Measurements from ENCODE around the gene CMTM3.
"Not testable (repeated sequence)": the region's sequence is repeated elsewhere in the genome, so short reads cannot be mapped to it uniquely, and the experiment has no call there.

CMTM3 gene

DNA sequence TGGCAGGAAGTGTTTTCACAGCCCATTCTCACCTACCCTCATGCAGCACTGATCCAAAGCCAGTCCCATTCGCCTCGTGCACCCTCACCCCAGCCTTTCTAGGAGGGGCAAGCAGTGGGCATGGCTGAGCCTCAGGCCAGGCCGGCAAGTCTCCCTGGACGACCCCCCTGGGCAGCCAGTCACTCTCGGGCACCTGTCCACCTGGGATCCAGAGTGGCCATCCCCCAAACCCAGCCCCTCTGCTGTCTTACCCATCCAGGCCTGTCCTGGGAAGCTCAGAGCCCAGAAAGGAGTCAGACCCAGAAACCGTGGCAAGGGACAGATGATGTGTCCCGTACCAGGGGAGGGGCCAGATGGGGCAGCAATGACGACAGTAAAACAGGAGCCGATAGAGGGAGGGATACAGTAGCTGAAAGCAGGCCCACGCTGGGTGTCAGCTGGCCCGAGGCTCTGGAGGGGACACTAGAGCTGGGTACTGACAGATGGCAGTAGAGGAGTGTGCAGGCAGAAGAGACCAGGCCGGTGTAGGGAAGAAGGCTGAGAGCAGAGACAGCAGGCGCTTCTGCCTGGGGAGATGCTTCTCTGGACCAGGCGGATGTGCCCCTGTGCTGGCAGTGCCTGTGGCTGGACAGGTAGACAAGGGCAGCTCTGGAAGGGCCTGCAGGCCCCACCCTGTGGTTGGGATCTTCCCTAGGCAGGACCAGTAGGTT is 5.8 kb downstream of the CMTM3 start:
- no peak for DNase-seq

DNA sequence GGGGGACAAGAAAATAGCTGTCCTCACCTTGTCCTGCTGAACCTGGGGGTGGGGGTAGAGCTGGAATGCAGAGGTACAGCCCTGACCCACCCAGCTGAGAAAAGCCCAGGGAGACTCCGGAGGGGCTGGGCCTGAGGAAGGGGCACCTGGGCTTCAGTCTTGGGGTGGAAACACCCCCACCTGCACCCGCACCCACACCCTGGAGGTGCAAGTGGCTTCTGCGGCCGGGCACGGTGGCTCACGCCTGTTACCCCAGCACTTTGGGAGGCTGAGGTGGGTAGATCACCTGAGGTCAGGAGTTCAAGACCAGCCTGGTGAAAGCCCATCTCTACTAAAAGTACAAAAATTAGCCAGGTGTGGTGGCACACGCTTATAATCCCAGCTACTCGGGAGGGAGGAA is 7.4 kb downstream of the CMTM3 start:
- not testable (repeated sequence) for DNase-seq

DNA sequence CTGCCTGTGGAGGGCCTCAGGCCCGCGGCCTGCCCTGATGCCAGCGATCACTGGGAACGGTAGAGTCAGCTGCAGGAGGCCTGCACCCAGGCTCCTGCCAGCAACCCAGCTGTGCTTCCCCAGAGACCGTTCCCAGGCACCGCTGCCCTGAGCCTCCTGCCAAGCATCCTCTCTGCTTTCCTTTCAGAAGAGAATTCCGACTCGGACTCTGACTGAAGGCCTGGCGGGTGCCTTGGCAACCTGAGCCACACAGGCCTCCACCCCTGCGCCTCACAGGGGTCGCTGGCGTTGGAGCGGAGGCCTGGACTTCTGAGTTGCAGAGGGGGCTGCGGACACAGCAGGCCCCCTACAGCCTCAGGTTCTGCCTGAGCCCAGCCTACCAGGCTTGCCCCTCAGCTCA is 7.9 kb downstream of the CMTM3 start:
- DNase-seq, result no peak

DNA sequence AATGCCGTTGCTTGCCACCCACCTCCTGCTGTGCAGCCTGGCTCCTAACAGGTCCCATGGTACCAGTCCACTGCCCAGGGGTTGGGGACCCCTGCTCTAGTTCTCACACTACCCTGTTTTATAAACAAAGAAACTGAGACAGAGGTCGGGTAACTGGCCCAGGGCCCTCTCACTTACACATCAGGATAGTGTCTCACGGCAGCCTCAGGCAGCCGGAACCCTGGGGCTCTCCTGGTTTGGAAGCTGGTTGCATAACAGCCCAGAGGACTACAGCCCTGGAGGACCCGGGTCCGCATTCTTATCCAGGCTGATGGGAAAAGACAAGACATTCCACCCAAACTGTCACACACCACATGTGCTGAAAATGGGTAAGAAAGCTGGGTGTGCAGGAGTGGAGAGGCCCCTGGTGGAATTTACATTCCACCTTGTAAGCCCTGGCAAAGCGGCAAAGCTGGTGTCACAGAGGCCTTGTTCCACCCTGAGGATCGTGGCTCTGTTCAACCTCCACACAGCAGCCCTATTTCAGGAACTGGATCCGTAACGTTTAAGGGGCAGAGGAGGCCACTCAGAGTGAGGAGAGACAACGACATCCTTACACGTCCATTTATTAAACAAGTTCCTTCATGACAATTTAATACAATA is 9.8 kb downstream of the CMTM3 start:
- DNase-seq, result no peak

DNA sequence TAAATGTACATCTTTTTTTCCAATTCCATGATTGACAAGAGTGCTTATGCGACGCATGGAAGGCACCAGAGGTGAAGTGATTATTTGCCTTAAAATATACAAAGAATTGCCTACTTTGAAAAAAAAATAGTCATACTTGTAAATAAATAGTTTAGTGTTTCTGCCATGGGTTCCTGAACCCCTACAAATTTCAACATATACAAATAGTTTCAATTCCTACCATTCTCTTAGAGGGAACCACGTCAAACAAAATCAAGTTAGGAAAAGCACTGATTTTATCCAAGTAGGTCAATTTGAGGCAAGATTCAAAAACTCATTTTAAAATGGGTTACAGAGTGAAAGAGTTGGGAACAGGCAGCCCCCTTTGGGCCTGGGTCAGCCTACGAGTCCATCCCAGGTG is 11.7 kb downstream of the CMTM3 start:
- no peak for DNase-seq

DNA sequence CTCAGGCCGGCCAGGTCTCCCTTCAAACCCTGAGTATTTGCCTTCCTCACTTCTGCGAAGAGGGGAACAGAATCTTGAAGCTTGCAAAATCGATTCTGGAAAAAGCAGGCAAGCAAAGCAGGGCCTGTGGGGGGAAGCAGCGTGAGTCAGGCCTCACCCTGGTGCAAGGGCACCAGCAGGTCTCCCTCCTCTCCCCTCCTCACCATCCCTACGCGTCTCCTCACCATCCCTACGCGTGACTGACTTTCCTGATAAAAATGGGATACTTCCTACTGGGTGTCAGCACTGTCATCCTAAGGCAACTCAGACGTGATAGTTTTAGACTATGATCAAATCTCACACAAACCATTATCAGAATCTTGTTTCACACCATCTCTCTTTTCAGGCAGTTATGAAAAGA is 12.1 kb downstream of the CMTM3 start:
- DNase-seq, result no peak

DNA sequence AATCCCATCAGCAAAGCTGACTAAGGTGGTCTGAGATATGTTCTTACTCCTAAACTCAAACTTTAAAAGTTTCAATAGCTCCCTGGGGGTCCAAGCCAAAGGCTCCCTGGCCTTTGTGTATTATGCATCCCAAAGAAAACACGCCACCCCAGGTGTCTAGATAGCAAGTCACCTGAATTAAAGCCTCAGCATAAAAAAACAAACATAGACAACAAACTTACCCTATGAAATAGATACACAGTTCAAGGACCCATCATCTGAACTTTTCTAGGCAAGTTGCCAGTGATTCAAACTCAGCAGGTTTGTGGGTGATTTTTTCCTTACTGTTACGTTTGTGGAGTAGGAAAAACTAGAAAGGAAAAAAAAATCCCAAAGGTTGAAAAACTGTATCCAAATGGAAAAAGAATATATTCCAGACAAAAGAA is 12.5 kb downstream of the CMTM3 start:
- no peak for DNase-seq

DNA sequence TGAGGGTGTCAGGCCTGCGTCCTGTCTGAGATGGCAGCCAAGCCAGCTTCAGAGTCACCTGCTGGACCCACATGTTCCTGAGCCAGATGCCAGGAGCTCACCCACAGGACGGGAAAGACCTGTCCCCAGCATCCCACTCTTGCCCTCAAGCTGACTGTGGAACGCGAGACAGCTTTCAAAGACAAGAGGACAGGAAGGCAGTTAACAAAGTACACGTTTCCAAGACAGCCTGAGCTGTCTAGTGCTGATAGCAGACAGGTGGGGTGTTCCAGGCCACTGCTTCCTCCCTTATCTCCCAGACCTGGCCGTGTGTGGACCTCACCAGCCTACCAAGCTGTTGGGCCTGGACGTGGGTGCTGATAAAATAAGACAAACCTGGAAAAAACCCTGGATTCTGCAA is 13.2 kb downstream of the CMTM3 start:
- no peak for DNase-seq

DNA sequence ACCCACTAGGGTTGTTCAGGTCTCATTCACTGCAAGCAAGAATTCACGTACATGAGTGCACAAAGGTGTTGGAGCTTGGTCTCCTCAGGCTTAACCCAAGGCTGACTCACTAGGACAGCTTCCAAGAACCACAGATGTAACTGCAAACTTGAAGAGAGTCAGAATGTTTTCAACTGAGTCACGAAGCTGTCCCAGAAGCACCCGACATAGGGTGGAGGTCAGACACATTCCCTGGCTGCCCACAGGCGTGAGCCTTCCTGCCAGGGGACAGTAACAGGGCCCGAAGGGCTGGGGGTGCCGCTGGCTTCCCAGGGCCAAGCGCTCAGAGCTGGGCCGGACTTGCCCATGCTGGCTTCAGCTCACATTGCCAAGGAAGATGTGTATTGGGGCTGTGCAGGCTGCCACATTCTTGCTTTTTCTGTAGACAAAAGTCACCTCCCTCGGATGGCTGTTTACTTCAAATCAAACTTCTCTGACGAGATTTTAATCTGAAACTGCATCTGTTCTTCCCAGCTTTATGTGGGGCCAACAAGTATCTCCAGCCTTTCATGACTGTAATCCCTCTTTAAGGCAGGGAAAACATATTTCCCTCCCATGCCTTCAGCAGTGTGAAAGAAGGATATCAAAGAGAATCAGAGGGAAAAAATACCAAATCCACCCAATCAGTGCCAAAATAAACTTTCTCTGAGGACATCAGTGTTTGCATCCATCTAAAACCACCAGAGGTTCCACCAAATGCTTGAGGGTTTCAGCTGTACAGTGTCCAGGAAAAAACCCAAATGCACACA is 14.3 kb downstream of the CMTM3 start:
- no peak for DNase-seq

DNA sequence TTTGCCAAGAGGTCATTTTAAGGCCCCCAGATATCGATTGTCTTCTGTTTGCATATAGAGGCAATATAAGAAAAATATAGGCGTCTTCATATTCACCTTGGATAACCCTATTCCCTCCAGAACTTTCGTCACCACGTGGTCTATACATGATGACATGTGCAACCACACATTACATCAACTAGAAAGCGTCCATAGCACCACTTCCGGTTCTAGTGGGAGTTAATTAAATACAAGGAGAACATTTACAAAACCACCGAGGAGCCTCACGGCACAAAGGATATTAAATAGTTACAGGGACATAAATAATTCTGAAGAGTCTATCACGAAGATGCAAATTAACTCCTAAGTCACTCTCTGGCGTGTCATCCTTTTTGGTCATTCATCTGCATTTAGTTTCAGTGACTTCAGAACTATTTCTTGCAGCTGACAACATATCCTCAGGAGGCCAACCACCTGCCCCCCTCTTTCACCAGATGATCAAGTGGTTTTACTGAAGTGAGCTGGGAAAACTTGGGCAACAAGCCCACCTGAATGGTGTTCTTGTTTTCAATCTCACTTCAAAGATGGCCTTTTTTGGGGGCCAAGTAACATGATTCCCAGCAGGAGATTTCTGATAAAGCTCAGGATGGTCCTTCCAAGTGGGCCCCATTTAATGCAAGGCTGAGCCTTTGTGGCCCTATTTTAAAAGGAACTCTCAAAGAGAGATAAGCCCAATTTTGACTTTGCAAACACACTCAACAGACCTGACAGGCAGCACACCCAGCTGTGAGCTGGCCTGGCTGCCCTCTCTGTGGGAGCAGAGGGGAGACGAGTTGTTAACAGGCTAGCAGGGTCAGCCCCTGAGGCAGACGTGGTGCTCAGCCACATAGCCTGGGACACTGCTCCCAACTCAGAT is 15.3 kb downstream of the CMTM3 start:
- DNase-seq, result no peak

DNA sequence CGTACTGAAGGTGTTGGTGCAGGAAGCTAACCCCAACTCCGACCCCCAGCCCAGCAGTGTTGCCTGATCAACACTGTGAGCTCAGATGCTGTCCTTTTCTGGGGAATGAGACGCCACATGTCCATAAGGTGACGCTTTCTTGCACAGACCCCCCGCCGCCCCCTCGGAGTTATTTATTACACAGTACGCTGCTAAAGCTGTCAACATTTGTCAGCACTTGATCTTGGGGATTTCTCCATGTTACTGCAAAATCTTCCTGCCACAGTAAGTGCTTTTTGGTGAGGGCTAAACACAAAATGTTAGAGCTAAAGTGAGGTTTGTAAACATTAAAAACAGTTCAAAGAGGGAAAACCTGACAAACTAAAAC is 15.9 kb downstream of the CMTM3 start:
- no peak for DNase-seq

DNA sequence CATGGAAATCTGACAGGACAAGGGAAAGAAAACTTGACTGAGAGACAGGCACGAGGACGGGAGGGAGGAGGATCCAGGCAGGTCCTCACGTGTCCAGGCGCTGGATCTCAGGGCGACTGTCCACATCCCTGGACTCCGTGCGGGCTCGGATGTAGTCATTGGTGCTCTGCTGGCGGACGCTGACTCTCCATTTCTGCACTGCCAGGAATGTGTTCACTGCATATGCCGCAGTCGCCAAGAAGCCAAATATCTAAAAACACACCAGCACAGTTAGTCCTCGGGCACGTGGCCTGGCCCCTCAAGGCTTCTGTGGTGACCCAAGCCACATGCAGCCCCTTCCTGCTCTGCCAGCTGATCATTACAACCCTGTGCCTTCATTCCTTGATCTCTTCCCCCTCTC is 17.5 kb downstream of the CMTM3 start:
- DNase-seq, result no peak

DNA sequence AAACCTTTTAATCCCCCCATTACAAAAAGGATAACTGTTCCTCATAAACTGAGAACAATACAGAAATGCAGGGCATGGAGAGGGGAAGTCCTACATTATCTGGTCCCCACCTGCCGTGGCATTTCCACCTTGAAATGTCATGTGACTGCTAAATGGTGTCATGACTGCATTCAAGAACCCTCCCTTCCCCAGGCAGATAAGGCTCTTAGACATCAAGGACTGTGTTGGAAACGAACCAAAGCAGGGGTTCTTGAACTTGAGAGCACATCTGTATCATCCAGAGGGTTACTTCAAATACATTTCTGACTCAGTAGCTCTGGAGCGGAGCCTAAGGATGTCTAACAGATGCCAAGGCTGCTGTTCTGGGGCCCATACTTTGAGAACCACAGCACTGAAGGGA is 18.4 kb downstream of the CMTM3 start:
- DNase-seq, result no peak

DNA sequence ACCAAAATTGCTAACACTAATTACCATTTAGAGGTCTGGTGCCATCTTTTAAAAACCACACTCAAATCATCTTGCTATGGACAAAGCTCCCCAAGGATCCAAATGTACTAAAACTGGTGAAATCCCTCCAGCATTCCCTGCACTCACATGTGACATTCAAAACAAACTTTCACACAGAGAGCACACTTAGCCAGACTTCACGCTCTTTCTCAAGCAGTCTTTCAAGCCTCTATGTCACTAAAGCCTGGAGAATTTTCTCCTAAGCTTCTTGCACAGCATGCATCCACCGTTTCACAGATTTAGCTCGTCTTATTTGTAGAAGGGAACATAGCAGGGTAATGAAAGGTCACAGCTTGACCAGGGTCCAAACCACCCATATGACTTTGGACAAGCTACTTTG is 19.3 kb downstream of the CMTM3 start:
- DNase-seq, result no peak

DNA sequence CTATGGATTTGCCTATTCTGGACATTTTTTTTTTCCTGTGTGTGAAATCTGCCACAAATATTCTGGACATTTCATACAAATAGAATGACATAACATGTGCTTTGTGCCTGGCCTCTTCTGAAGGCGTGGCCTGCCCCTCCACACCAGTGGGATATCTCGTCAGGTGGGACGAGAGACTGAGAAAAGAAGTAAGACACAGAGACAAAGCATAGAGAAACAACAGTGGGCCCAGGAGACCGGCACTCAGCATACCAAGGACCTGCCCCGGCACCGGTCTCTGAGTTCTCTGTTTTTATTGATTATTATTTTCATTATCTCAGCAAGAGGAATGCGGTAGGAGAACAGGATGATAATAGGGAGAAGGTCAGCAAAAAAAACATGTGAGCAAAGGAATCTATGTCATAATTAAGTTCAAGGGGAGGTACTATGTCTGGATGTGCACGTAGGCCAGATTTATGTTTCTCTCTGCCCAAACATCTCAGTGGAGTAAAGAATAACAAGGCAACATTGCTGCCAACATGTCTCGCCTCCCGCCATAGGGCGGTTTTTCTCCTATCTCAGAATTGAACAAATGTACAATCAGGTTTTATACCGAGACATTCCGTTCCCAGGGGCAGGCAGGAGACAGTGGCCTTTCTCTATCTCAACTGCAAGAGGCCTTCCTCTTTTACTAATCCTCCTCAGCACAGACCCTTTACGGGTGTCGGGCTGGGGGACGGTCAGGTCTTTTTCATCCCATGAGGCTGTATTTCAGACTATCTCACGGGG is 23.3 kb downstream of the CMTM3 start:
- DNase-seq, result not testable (repeated sequence)

DNA sequence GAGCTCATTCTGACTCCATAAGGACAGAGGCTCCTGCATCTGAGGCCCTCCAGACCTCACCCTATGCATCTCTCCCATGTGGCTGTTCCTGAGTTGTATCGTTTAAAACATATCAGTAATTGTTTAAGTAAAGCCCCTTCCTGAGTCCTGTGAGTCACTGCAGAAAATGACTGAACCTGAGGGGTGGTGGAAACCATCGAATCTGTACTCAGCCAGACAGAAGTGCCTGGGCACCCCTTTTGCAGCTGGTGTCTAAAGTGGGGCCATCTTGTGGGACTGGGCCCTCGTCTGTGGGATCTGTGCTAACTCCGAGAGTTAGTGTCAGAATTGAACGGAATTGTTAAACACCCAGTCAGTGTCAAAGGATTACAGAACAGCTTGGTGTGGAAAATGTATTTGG is 25.4 kb downstream of the CMTM3 start:
- DNase-seq, result no peak

DNA sequence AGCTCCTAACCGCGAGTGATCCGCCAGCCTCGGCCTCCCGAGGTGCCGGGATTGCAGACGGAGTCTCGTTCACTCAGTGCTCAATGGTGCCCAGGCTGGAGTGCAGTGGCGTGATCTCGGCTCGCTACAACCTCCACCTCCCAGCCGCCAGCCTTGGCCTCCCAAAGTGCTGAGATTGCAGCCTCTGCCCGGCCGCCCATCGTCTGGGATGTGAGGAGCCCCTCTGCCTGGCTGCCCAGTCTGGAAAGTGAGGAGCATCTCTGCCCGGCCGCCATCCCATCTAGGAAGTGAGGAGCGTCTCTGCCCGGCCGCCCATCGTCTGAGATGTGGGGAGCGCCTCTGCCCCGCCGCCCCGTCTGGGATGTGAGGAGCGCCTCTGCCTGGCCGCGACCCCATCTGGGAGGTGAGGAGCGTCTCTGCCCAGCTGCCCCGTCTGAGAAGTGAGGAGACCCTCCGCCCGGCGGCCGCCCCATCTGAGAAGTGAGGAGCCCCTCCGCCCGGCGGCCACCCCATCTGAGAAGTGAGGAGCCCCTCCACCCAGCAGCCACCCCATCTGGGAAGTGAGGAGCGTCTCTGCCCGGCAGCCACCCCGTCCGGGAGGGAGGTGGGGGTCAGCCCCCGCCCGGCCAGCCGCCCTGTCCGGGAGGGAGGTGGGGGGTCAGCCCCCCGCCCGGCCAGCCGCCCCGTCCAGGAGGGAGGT is 26.2 kb downstream of the CMTM3 start:
- not testable (repeated sequence) for DNase-seq

DNA sequence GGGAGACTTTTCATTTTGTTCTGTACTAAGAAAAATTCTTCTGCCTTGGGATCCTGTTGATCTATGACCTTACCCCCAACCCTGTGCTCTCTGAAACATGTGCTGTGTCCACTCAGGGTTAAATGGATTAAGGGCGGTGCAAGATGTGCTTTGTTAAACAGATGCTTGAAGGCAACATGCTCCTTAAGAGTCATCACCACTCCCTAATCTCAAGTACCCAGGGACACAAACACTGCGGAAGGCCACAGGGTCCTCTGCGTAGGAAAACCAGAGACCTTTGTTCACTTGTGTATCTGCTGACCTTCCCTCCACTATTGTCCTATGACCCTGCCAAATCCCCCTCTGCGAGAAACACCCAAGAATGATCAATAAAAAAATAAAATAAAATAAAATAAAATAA is 27.1 kb downstream of the CMTM3 start:
- DNase-seq, result not testable (repeated sequence)

DNA sequence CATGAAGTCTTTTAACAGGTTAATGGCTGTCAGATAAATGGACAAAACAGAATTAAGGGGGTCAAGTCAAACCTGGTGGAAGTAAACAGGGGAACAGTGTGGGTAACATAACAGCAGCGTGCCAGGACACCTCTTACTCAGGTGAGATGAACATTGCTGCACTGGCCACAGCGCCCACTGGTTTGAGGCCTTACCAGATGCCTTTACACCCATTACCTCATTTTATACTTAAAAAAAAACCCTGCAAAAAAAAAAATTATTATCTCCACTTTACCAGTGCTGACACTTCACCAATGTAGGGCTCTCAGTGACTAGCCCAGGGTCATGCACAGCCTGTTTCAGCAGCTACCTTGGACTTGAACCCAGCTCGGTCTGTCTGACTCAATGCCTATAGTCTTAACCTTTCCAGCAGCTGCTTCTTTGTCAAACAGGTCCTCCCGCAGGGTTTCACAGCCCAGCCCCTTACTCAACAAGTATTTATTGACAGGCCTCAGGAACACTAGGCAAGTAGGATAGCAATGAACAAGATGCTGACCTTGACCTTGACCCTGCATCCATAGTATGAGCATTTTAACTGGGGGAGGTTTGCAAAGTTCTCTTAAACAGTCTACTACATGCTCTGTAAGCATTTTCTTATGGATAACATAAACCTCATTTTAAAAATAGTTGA is 30.2 kb downstream of the CMTM3 start:
- DNase-seq, result no peak

DNA sequence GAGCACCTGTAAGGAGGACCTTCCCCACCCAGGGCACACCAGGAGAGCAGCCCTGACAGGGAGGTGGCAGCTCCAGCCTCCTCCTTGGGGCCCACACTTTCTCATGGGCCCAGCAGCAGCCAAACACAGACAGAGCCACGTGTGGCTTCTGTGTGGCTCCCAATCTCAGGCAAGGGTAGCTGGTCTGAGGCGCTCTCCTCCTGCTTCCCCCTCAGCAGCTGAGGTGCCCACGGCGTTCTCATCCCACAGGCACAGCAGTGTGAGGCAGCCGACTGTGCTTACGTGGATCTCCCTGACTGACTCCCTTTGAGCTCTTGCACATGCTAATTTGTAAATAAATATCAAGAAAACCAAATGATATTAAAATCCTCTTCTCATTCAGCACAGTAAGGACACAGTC is 30.9 kb downstream of the CMTM3 start:
- DNase-seq, result no peak

DNA sequence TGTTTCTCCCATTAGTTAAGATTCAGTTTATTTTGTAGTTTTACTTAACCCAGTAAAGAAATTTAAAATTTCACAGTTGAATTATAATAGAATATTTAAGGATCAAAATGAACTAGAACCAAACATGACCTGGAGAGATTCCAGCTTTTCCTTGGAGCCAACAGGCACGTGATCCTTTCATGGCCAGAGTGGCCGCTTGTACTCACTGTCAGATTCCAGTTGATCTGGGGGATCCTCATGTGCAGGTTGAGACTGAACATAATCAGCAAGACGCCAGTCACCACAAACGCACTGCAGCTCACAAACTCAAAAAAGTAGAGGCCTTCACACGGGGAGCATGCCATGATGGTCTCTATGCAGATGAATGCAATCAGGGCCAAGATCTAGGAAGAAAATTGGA is 31.7 kb downstream of the CMTM3 start:
- no peak for DNase-seq
